ENCODE results near the gene TMOD1. TPM values are rescaled to one million over a fixed set of nuclear protein-coding genes. Genes with fewer than 3 reads are reported as not detected.

The TMOD1 gene
- total RNA-seq, 5 donors from 2014 or later (not counting 1 experiment from before 2014, with no cell fraction given): 0.70 to 1.9 (median 1.3) TPM

GRCh38 chr9:97628668-97629067, 127.2 kb downstream of the TMOD1 start:
- Histone ChIP-seq H3K4me3 (ENCODE audit: control insufficient read depth in 1 of 2, extremely low read depth in 1 of 2, low read length in 1 of 2) (no peak overlapping the region), H3K27ac (ENCODE audit: low read length) (no peak overlapping the region), H3K4me1 (ENCODE audit: control insufficient read depth in 1 of 2, extremely low read depth in 1 of 2, insufficient read depth in 2 of 2, low read length in 2 of 2) (peaks cover 6 to 12% of the 10 kb centered on the region in 2 experiments), H3K27me3 (replicated peaks in 1 of 2; ENCODE audit: control insufficient read depth in 2 of 2, extremely low read depth in 1 of 2, insufficient read depth in 2 of 2, low read length in 1 of 2) (no peaks in the 10 kb centered on the region), H3K9me3 (no peaks in the 10 kb centered on the region), H3K36me3 (ENCODE audit: control insufficient read depth in 2 of 2, extremely low read depth in 1 of 2, insufficient read depth in 1 of 2, low read length in 1 of 2) (peaks cover 0 to 17% of the 10 kb centered on the region in 2 donors)
- Mint-ChIP-seq H3K4me3 (no peak overlapping the region), H3K27me3 (no peaks in the 10 kb centered on the region), H3K36me3 (peaks cover 22% of the 10 kb centered on the region), H3K4me1 (peaks cover 27 to 37% (median 30%) of the 10 kb centered on the region in 3 donors), H3K27ac (no peak overlapping the region), H3K9me3 (no peaks in the 10 kb centered on the region)
- no CpG with 5 or more reads among the region's 3 CpGs for WGBS (ENCODE audit: insufficient coverage)
- DNase-seq: no peak
- ChIA-PET CTCF (interaction anchor here in 1 of 2 donors (2.1 kb wide), 1 partner anchor 13 kb away, joined by 8 read pairs; no protein-coding TSS in a partner anchor), POLR2A (no interaction called here)
- ATAC-seq (replicated peaks in 1 of 4): no peak

GRCh38 chr9:97629156-97629555, 127.7 kb downstream of the TMOD1 start:
- ChIA-PET POLR2A (no interaction called here), CTCF (interaction anchor here in 1 of 2 donors (2.1 kb wide), 1 partner anchor 14 kb away, joined by 8 read pairs; no protein-coding TSS in a partner anchor)
- Histone ChIP-seq H3K27ac (ENCODE audit: low read length) (no peak overlapping the region), H3K4me3 (ENCODE audit: control insufficient read depth in 1 of 2, extremely low read depth in 1 of 2, low read length in 1 of 2) (no peak overlapping the region), H3K9me3 (no peaks in the 10 kb centered on the region), H3K27me3 (replicated peaks in 1 of 2; ENCODE audit: control insufficient read depth in 2 of 2, extremely low read depth in 1 of 2, insufficient read depth in 2 of 2, low read length in 1 of 2) (no peaks in the 10 kb centered on the region), H3K4me1 (ENCODE audit: control insufficient read depth in 1 of 2, extremely low read depth in 1 of 2, insufficient read depth in 2 of 2, low read length in 2 of 2) (peaks cover 6 to 12% of the 10 kb centered on the region in 2 experiments), H3K36me3 (ENCODE audit: control insufficient read depth in 2 of 2, extremely low read depth in 1 of 2, insufficient read depth in 1 of 2, low read length in 1 of 2) (peaks cover 0 to 12% of the 10 kb centered on the region in 2 donors)
- Mint-ChIP-seq H3K36me3 (peaks cover 18% of the 10 kb centered on the region), H3K27me3 (no peaks in the 10 kb centered on the region), H3K4me3 (no peak overlapping the region), H3K27ac (no peak overlapping the region), H3K9me3 (no peaks in the 10 kb centered on the region), H3K4me1 (peaks cover 29 to 39% (median 32%) of the 10 kb centered on the region in 3 donors)
- ATAC-seq (replicated peaks in 1 of 4) (no peak), DNase-seq (no peak)

GRCh38 chr9:97630591-97630990, 129.1 kb downstream of the TMOD1 start:
- no peak overlapping the region for H3K4me3 Mint-ChIP-seq
- peaks cover 0 to 3% of the 10 kb centered on the region in 2 donors for H3K36me3 ChIP-seq (ENCODE audit: control insufficient read depth in 2 of 2, extremely low read depth in 1 of 2, insufficient read depth in 1 of 2, low read length in 1 of 2)
- DNase-seq (no peak), ATAC-seq (replicated peaks in 1 of 4) (no peak)
- no peaks in the 10 kb centered on the region for H3K27me3 Mint-ChIP-seq
- POLR2A ChIA-PET: no interaction called here
- H3K9me3 Mint-ChIP-seq: no peaks in the 10 kb centered on the region
- H3K9me3 ChIP-seq: no peaks in the 10 kb centered on the region
- peaks cover 7% of the 10 kb centered on the region for H3K36me3 Mint-ChIP-seq
- CTCF ChIA-PET: interaction anchor here in 1 of 2 donors (2.1 kb wide), 1 partner anchor 15 kb away, joined by 8 read pairs; no protein-coding TSS in a partner anchor
- H3K27ac ChIP-seq (ENCODE audit: low read length): no peak overlapping the region
- no peak overlapping the region for H3K4me3 ChIP-seq (ENCODE audit: control insufficient read depth in 1 of 2, extremely low read depth in 1 of 2, low read length in 1 of 2)
- H3K4me1 Mint-ChIP-seq: peaks cover 44 to 53% (median 46%) of the 10 kb centered on the region in 3 donors
- H3K4me1 ChIP-seq (ENCODE audit: control insufficient read depth in 1 of 2, extremely low read depth in 1 of 2, insufficient read depth in 2 of 2, low read length in 2 of 2): peaks cover 11 to 21% of the 10 kb centered on the region in 2 experiments
- H3K27me3 ChIP-seq (replicated peaks in 1 of 2; ENCODE audit: control insufficient read depth in 2 of 2, extremely low read depth in 1 of 2, insufficient read depth in 2 of 2, low read length in 1 of 2): no peaks in the 10 kb centered on the region
- H3K27ac Mint-ChIP-seq: no peak overlapping the region

GRCh38 chr9:97632248-97632984, 130.9 kb downstream of the TMOD1 start:
- DNase-seq: peak in 19 of 35 experiments; percentile 3 to 31 (median 9)
- Histone ChIP-seq H3K4me3 (ENCODE audit: control insufficient read depth in 1 of 2, extremely low read depth in 1 of 2, low read length in 1 of 2) (peak overlapping the region; percentile 59 to 75), H3K4me1 (ENCODE audit: control insufficient read depth in 1 of 2, extremely low read depth in 1 of 2, insufficient read depth in 2 of 2, low read length in 2 of 2) (peaks cover 21 to 27% of the 10 kb centered on the region in 2 experiments), H3K36me3 (ENCODE audit: control insufficient read depth in 2 of 2, extremely low read depth in 1 of 2, insufficient read depth in 1 of 2, low read length in 1 of 2) (no peaks in the 10 kb centered on the region), H3K9me3 (no peaks in the 10 kb centered on the region), H3K27ac (ENCODE audit: low read length) (peak overlapping the region; percentile 88), H3K27me3 (replicated peaks in 1 of 2; ENCODE audit: control insufficient read depth in 2 of 2, extremely low read depth in 1 of 2, insufficient read depth in 2 of 2, low read length in 1 of 2) (no peaks in the 10 kb centered on the region)
- Mint-ChIP-seq H3K27ac (peak overlapping the region; percentile 97 to 100), H3K36me3 (peaks cover 7% of the 10 kb centered on the region), H3K27me3 (no peaks in the 10 kb centered on the region), H3K9me3 (no peaks in the 10 kb centered on the region), H3K4me3 (peak overlapping the region; percentile 97 to 99 (median 98)), H3K4me1 (peaks cover 59 to 63% (median 60%) of the 10 kb centered on the region in 3 donors)
- POLR2A ChIA-PET: interaction anchor here (0.7 to 2.1 kb wide), 6 partner anchors 65 to 1753 kb away, joined by 3 to 19 read pairs (median 4); partner anchors contain the start of genes NANS (in 1 of the 2), TRMO (in 1 of the 2), XPA (in 1 of the 2) and ZNF782 (in 1 of the 2)
- 1% methylated on average over 18 of the region's 27 CpGs for WGBS (ENCODE audit: insufficient coverage)
- ATAC-seq (replicated peaks in 1 of 4): no peak
- CTCF ChIA-PET: interaction anchor here (0.6 to 2.0 kb wide), 11 partner anchors 17 to 775 kb away, joined by 3 to 16 read pairs (median 4); partner anchors contain the start of genes NANS (in 1 of the 2), TDRD7 (in 1 of the 2) and TRMO (in 1 of the 2)

GRCh38 chr9:97632985-97633858, 131.8 kb downstream of the TMOD1 start, which contains the start of the genes NCBP1 and TSTD2:
TSS of gene NCBP1 (plus strand) at chr9:97633821. CDS start at chr9:97633882, 61 bp downstream.
TSS of gene TSTD2 (minus strand) at chr9:97633368. CDS start at chr9:97627562, 5,806 bp downstream.
- Histone ChIP-seq H3K27ac (ENCODE audit: low read length) (peak within 1 kb of the TSS; percentile 88), H3K36me3 (ENCODE audit: control insufficient read depth in 2 of 2, extremely low read depth in 1 of 2, insufficient read depth in 1 of 2, low read length in 1 of 2) (no peaks in the 10 kb centered on the region), H3K9me3 (no peaks in the 10 kb centered on the region), H3K4me1 (ENCODE audit: control insufficient read depth in 1 of 2, extremely low read depth in 1 of 2, insufficient read depth in 2 of 2, low read length in 2 of 2) (peaks cover 21 to 27% of the 10 kb centered on the region in 2 experiments), H3K4me3 (ENCODE audit: control insufficient read depth in 1 of 2, extremely low read depth in 1 of 2, low read length in 1 of 2) (peak within 1 kb of the TSS; percentile 59 to 75), H3K27me3 (replicated peaks in 1 of 2; ENCODE audit: control insufficient read depth in 2 of 2, extremely low read depth in 1 of 2, insufficient read depth in 2 of 2, low read length in 1 of 2) (no peaks in the 10 kb centered on the region)
- DNase-seq (peak; percentile 89 to 98 (median 95)), ATAC-seq (replicated peaks in 1 of 4) (peak; percentile 86 to 91 (median 90))
- Mint-ChIP-seq H3K27ac (peak within 1 kb of the TSS; percentile 97 to 100), H3K27me3 (no peaks in the 10 kb centered on the region), H3K4me3 (peak within 1 kb of the TSS; percentile 97 to 99 (median 98)), H3K36me3 (peaks cover 7% of the 10 kb centered on the region), H3K9me3 (no peaks in the 10 kb centered on the region), H3K4me1 (peaks cover 66 to 68% (median 68%) of the 10 kb centered on the region in 3 donors)
- POLR2A ChIA-PET: interaction anchor here (0.5 to 2.1 kb wide), 17 partner anchors 10 to 1753 kb away, joined by 3 to 19 read pairs (median 4); partner anchors contain the start of genes NANS (in 1 of the 2), TRMO (in 1 of the 2), XPA (in 1 of the 2) and ZNF782 (in 1 of the 2)
- WGBS (ENCODE audit: insufficient coverage): under 1% methylated on average over 81 of the region's 83 CpGs
- CTCF ChIA-PET: interaction anchor here (0.6 to 2.0 kb wide), 13 partner anchors 12 to 776 kb away, joined by 3 to 16 read pairs (median 4); partner anchors contain the start of genes NANS (in 1 of the 2), TDRD7 (in 1 of the 2) and TRMO (in 1 of the 2)
